NCI-H1694 treated with DMSO at 0.1 percent for 48 hours (cell line): ENCODE measurements around the gene PEX16.
A peak's percentile ranks its signal among the peaks of the same experiment; 100 is the strongest.

Source experiments
- DNase-seq: peaks from one replicate; lab custom pipeline; 2025; lab: John Stamatoyannopoulos, UW

The PEX16 gene

DNA sequence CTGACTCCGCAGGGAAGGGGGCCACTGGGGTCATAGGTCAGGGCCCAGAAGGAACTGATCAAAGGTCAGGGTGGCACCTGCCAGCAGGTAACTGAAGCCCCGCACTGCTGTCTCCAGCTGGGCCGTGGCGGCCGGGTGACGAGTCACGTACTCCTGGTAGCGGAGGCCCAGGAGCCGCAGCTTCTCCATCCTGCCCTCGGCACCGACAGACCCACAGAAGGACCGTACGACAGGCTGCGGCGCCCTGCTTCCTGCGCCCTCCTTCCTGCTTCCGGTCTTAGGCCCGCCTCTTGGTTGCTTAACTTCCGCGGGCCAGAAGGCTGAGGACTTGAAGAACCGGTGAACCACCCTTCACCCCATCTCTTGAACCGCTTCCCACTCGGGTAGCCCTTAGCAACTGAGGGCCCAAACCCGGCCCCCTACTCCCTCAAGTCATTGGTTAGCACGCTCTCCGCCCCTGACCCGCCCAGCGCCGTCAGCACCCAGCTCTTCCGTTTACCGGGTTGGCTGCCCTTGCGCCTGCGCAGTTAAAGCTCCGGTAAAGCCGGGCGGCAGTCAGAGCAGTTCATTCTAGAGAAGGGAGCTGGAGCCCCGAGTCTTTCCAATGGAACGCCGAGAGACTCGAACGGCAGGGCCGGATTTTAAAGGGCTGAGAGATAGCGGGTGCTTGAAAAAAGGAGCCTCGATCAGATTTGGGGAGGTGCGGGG, at the start of gene PEX16:
TSS of gene PEX16 (minus strand) at position 255 of the 708 bp plus-strand sequence. CDS start at position 189, 66 bp downstream.
- peak; percentile 92 for DNase-seq

DNA sequence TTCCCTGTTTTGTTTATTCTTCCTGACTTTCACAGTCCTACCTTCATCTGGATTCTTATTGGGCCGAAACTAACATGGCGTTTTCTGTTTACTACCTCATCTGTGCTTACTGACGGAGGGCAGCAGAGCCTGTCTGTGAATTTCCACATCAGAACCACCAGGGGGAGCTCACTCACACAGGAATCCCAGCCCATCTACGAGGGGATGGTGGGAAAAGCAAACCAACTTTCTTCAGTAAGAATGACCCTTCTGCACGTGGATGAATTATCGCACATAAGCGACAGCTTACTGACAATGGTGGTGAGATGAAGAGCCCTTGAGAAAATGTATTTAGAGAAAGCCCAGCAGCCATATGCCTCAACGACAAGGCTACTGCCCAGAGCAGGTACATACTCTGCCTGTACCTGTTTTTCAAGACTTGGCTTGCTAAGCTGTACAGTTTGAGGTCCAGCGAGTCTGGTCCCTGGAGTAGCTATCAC, 47.3 kb upstream of the PEX16 start:
- DNase-seq = peak; percentile 47

DNA sequence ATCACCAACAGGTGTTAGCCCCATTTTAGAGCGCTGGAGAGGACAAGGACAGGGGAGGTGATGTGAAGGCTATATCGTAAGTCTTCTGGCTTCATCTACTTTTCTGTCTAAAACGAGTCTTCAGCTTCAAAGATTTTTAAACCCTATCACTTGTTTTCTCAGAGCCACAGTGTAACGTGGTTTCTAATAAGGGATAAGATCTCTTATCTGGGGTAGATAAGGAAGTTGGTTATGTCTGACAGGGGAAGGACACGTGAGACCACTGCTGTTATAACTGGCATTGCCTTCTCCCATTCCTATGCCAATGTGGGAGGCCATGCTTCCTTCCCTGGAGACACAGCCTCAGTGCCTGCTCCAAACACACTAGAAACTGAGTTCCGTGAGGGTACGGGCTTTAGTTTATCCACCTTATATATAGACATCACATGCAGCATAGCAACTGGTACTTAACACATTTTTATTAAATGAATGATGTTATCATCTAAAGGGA, 44.1 kb upstream of the PEX16 start:
- DNase-seq = no peak

DNA sequence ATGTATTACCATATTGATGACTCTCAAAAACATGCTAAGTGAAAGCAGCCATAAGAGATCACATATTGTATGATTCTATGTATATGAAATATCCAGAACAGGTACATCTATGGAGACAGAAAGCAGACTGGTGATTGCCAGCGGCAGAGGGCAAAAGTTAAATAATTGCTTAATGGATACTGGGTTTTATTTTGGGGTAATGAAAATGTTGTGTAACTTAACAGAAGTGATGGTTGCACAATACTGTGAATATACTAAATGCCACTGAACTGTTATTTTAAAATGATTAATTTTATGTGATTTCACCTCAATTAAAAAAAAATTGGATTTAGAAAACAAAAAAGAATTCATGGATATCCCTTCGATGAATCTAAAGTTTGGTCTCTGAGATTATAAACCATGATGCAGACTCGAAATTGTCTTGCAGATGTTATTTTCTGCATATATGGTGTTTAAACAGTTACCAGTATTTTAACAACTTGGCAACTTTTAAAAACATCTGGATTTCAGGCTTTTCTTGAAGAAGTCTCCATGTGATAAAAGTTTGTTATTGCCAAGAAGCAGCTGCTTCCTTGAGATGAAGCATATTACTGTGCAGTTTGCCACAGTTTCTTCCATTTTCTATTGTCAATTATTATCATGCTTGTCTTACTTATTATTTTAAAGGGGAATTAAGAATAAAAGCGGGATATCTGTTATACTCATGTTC, 42.9 kb upstream of the PEX16 start:
- DNase-seq = no peak

DNA sequence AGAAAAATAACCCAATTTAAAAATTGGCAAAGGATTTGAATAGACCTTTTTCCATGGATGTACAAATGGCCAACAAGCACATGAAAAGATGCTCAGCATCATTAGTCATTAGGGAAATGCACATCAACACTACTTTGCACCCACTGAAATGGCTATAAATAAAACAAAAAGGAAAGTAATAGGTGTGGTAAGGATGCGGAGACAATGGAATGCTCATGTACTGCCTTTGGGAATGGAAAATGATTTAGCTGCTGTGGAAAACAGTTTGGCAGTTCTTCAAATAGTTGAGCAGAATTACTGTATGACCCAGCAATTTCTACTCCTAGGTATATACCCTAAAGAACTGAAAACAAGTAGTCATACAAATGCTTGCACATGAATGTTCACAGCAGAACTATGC, 42.2 kb upstream of the PEX16 start:
- no peak for DNase-seq

DNA sequence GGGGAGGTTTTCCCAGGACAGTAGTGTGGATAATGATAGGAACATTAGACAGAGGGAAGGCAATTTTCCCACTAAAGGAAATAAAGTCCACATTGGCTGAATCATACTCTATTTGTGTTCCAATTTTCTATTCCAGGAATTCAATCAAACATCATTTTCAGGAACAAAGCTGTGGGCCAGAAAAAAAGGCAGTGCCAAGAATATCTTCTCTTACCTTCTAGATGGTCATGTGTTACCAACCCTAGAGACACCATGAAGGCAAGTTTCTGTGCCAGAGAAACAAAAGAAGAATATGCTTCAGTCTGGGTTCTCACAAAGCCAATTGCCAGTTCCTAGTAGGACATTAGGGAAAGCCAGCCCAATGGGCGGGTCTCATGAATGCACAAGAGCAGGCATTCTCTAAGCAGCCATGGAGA, 32.3 kb upstream of the PEX16 start:
- no peak for DNase-seq

DNA sequence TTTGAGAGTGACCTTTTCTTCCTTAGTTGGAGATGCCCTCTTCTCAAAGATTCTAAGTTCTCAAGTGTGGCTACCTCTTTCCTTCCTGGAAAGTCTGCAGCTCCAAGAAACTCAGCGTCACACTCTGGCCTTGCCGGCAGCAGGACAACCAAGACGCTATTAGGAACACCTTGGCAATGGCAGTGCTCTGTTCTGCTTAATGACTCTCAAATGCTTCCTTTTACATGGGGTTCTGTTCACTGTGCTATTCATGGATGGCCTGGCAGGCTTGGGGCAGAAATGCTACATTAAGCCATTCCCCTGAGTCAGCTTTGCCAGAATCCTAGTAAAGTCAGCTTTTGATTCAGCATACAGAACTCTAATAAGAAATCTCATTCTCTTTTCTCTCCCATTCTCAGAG, 30.7 kb upstream of the PEX16 start:
- no peak for DNase-seq

DNA sequence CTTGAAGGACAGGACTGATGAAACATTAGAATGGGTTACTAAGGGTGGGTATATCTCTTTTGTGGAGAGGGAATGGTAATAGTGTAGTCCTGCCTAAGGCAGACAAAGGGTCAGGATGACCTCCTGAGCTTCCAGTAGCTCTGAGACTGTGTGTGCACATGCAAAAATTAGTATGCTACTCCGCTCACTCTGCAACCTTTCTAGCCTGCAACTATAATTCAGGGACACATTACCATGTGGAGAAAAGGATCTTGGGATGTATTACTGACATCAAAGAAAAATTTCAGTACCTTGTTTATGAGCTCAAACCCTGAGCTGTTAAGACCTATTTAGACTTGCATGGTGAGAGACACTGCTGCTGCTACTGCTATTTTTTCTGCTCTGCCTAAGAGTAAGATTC, 30.2 kb upstream of the PEX16 start:
- no peak for DNase-seq

DNA sequence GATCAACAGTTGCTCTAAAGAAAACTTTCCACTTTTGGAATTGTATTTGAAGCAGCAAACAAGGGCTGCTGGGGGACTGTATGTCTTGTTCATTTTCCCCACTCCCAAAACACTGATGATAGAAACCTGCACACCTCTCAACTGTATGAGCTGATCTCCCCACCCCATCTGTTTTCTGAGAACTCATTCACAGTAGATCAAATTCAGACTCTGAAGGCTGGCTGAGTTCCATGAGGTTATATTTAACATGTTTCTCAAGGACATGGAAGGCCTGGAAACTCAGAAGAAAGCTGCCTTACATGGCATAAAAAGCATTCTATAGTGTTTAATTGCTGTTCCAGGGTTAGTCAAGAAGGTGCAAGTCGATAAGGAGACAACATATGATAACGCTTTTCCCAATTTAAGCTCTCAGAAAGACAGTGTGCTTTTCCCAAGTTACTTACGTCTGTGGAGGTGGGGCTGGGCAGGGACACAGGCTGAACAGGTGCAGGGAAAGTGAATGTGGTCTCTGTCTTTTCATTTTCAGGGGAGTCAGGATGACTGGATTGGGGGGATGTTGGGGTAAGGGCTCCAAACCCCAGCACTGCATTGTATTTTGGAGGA, 27.8 kb upstream of the PEX16 start:
- DNase-seq = no peak

DNA sequence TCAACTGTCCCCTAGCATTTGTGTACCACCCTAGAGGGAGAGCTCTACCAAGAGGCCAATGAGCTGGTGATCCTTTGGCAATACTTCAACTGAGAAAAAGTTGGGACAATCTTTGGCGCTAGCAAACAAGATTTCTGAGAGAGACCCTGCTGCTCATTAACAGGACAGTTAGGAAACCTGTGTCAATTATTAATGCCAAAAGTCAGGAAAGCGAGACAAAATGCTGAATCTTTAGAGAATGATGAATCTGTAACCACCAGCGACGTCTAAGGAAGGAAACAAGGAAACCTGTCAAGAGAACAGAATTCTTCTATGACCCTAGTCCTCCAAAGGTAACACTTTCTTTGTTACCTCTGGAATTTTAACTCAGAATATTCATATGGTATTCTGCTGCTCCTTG, 24.7 kb upstream of the PEX16 start:
- DNase-seq = no peak

DNA sequence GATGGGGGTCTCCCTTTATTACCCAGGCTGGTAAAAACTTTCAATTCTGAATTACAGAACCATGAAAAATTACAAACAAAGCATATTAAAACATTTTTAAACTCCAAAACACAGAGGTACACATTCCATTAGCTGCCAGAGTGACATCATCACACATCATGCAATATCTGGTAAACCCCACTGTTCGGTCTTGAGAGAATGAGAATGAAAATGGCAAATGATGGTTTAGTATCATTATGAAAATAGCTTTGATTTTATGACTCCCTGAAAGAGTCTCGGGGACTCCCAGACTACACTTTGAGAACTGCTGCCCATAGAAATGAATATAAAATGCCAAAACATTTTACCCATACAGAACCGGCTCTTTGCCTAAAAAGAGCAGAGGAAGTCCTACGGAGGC, 23.6 kb upstream of the PEX16 start:
- no peak for DNase-seq

DNA sequence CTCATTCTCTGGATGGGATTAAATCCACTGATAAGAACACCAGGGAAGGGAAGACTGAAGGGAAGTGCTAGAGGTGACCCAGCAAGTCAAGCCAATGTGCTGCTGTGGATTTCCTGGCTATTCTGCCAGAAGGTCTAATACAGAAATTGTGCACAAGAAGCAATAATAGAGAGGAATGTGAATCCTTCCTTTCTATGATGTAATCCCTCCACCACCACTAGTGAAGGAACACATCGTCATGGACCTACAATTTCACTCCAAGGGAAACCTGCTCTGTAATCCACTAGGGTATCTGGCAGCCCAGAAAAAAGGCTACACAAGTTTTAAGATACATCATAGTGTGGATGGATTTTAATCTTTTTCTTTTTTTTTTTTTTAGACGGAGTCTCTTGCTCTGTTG, 22.2 kb upstream of the PEX16 start:
- DNase-seq = no peak

DNA sequence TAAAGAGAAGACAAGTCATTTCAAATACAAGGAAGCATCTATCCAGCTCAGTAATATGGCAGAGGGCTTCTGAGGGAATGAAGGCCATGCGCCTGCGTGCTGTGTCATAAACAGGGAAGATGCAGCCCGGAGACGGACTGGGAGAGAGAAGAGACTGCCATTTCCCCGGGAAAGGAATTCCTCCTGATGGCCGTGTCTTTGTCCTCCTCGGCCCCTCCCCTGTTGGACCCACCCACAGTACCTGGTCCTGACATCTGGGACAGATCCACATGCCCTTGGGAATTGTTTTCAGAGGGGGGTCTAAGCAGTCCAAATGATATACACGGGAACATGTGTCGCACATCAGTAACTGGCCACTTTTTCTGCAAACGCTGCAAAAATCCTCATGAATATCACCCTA, 20.2 kb upstream of the PEX16 start:
- no peak for DNase-seq

DNA sequence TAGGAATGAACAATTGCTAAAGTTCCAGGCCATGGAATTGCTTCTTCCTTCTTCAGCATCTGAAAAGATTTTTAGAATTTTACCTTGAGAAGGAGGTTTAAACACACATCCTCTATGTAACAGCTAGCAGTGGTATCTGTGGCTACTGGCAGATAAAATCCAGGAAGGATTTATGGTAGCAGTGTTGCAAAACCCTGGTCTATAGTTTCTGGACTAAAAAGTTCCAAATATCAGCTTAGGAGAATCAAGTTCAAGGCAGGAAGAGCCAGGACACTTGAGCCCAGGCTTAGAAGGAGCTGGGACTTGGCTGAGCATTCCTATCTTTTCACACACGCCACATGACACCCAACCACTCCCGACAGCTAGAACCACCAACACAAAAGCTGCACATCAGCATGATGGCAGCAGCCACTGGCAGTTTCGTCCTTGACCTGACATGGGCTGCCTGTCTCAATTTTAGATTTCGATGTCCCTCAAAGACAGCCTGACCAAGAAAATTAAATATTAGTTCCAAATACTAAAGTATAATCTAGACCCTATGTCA, 18.9 kb upstream of the PEX16 start:
- no peak for DNase-seq

DNA sequence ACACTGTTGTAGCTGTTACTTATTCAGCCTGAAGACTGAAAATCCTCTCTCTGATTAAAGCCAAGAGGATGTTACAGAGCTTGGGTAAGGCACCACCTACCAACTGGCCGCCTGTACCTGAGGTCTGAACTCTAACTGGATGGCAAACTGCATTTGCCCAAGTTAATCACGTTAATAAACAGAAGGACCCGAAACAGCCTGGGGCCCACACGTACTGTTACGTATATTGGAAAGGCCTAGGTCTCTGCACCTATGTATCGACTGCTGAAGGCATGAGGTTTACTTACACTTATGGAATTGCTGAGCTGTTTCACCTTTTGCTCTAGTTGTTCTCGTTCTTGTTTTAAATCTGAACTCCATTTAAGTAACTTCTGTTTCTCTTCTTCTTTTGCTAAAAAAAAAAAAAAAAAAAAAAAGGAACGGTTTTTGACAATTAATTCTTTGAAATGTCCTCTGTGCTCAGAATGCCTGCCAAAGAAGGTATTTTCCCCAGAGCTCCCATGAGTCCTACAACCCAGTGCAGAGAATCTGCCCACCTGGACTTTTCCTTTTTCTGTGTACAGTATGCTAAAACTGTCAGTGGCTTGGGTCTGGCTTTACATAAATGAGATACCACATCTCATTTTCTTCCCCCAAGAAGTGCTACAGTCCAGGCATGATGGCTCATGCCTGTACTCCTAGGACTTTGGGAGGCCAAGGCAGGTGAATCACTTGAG, 17.8 kb upstream of the PEX16 start:
- no peak for DNase-seq

DNA sequence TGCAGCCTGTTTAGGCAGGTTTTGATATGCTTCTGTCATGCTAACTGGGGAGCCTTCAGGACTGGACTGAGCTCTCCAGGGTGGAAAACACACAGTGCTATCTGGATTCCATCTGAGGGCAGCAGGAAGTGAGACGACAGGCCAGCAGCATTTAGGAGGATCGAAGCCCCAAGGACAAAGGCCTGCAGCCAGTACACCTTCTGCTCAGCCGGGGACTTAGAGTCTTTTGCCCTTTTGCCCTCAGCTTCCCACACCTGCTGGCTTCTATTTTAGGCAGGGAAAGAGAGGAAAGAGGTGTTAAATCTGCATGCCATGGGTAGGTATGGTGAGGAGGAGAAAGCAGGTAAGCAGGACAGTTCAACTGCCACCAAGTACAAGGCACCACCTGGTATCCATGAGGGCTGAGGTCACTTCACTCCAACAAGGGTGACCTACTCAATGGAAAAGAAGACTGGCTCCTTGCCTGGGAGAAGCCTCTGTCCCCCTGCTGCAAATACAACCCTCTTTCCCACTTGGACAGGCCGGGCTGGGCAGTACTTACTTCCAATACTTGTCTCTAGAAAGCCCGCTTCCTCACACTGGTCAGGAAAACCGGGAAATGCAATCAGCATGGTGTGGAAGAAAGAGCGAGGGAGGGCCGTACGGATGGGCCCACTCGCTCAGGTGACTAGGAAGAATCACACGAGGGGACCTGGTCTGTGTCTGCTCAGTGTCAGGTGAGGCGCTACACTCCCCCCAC, 17.1 kb upstream of the PEX16 start:
- no peak for DNase-seq

DNA sequence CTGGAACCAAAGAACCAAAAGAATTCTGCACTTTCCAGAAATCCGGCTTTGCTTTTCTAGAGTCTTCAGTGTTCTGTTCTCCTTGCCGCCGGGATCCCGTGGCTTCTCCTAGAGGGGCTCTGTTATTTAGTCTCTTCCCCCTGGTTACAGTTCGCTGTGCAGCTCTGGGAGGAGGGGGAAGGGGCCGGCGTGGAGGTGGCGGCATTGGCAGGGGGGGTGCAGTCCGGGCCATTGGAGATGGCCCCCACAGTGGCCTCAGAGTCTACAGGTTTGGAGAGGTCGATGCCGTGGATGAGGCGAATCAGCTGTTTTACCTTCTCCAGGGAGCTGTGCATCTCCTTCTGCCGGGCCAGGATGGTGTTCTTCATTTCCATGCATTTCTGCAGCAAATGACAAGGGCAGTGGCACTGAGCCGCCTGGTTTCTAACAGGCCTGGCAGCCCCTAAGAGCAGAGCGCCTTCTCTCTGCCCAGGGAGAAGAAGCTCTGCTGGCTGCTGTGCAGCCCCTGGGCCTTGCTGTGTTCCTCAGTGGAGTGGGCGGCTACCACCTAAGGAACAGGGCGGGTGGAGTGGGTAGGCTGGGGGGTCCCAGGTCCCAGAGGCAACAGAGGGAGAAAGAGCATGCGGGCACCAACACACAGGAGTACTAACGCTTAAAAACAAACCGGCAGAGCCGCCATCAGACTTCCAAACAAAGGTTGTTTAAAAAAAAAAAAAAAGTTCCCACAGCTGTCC, 16.3 kb upstream of the PEX16 start:
- DNase-seq = no peak

DNA sequence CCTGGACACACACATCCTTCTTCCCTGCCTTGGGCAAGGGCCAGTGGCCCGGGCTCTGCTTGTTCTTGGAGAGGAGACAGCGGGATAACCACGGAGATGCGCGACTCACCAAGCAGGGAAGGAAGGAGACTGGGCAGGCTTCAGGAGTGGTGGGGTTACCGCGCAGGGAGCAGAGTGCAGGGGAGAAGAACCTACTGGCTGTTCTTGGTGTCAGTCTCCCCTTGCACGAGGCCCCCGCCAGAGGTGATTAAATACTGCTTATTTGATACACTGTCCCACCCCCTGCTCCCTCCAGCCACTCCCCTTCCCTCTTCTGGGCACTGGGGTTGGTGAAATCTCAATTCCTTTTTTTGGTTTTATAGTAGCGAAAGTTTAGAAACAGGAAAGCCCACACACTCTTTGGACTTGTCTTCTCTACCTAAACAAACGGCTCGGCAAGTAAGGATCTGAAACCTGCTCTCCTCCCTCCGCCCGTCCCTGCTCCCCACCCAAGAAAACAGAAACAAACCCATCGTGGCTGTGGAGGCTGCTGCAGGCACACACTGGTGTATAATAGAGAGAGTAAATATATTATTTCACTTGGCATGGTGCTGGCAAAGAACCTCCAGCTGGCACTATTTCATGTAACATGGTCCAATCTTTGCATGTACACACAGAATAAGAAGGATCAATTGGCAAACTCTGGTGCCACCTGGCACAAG, 15.6 kb upstream of the PEX16 start:
- no peak for DNase-seq

DNA sequence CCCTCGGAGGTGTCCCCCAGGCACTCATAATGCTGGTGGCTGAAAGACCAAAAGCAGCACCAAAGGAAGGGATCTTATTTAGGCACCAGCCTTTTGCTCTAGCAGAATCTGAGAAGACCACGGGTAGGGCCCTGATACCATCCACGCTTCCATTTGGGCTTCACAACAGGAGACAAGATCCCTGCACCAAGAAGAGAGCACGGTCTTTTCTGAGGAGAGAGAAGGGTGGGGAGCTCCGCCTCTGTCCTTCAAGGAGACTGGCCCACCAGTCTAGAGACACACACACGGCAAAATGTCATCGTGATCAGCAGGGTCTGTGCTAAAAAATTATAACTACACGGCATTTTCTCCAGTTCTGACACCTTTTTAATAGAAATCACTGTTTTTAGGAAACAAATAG, 14.5 kb upstream of the PEX16 start:
- DNase-seq = no peak

DNA sequence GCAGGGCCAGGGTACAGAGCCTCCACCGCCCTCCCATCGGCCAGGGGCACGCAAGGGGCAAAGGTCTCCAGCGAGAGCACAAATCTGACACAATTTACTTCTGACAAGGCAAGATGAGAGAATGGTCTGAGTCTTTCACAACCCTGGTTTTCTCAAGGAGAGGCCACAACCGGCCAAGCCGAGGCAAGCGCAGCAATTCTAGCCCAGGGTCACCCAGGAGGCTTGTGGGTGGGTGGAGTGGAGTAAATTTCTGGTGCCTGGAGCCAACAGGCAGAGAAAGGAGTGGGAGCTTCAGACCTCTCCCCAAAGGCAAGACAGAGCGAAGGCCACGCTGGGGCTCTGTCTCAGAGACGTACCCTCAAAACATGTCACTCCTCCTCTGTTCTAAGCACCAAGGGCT, 14.1 kb upstream of the PEX16 start:
- no peak for DNase-seq
